GM10266 (cell line): ENCODE measurements around the gene MICAL2.

Source experiments
- DNase-seq: peaks from one replicate; pipeline ENCODE4 v3.0.0; 2012; ENCODE audit errors: extremely low spot score
- TF ChIP-seq, protein P1 (sequence below): IDR thresholded peaks from 2 replicates; pipeline ENCODE4 v1.5.1; 2012; ENCODE audit warnings: mild to moderate bottlenecking, low read depth; ENCODE audit not compliant: control insufficient read depth, insufficient read depth; ENCODE audit errors: missing control alignments

Gene MICAL2

DNA sequence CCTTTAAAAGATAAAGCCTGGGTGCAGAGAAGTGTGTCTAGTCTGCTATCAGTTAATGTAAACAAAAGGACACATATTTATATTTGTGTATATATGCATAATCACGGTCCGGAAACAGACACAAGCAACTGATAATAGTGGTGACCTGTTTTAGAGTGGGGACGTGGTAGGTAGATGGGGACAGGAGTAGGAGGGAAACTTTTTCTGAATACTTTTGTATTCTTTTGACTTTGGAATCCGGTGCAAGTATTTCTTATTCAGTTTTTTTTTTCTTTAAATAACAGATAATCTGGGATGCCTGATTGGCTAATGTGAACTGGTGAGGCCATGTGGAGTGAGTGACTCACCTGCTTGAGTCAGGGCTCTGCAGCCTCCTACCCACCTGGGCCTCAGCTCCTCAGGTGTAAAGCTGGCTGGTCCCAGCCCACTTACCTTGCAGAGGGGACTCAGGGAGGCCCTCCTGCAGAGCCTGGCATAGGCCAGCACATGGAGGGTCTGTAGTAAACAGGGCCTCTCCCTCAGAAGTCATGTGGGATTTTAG is 15.3 kb downstream of the MICAL2 start:
- DNase-seq, result no peak
- TF ChIP-seq, protein P1, sequence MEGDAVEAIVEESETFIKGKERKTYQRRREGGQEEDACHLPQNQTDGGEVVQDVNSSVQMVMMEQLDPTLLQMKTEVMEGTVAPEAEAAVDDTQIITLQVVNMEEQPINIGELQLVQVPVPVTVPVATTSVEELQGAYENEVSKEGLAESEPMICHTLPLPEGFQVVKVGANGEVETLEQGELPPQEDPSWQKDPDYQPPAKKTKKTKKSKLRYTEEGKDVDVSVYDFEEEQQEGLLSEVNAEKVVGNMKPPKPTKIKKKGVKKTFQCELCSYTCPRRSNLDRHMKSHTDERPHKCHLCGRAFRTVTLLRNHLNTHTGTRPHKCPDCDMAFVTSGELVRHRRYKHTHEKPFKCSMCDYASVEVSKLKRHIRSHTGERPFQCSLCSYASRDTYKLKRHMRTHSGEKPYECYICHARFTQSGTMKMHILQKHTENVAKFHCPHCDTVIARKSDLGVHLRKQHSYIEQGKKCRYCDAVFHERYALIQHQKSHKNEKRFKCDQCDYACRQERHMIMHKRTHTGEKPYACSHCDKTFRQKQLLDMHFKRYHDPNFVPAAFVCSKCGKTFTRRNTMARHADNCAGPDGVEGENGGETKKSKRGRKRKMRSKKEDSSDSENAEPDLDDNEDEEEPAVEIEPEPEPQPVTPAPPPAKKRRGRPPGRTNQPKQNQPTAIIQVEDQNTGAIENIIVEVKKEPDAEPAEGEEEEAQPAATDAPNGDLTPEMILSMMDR, result no peak

DNA sequence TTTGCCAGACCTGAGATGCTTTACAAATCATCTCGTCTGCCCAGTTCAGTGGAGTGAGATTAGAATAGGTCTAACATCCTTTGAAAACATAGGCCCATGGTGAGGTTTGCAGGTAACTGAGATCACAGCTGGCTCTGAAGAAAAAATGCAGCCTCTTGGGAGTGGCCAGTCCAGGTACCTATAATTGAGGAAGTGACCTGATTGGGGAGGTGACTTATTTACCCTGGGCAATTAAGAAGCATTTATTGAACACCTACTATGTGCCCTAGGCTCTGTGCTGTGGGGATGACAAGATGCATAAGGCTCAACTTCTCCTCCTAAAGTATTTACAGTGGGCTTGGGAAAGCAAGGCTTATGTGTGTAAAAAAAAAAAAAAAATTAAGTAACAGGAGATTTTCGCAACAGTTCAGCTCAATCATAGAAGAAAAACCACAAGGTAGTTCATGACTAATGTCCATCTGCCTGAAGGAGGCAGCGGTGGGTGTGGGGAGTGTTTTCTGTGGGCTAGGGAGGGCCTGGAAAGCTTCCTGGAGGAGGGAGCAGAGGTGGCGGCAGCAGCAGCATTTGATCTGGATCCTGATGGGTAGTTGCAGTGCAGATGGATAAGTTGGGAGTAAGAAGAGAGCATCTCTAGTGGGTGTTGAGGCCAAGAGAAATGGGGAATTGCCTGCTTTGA is 16.1 kb downstream of the MICAL2 start:
- DNase-seq, result no peak
- TF ChIP-seq, protein P1, result no peak

DNA sequence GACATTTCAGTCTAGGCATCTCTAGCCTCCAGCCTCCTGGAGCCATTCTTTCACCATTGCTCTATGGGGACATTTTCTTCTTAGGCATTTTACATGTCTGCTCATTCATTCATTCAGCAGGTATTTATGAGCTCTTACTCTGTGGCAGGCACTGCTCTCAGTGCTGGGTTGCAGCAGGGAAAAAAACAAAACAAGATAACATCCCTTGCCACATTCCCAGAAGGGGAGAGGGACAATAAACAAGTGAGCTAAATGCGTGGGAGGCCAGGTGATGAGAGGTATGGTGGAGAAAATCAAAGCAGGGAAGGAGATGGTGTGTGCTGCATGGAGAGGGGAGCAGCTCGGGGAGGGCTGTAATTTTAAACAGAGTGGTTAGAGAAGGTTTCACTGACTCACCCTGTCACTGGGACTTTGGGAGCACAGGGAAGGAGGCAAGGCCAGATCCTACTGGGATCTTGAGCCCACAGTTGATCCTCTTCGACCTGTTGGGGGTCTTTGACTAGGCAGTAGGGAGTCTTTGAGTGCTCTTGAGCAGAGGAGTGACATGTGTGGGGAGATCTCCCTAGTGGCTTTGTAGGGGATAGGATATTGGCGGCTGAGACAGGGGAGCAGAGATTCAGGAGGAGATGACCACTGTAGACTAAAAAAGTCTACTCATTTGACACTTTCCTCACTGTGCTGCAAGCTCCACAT is 17.0 kb downstream of the MICAL2 start:
- DNase-seq, result no peak
- TF ChIP-seq, protein P1, result no peak

DNA sequence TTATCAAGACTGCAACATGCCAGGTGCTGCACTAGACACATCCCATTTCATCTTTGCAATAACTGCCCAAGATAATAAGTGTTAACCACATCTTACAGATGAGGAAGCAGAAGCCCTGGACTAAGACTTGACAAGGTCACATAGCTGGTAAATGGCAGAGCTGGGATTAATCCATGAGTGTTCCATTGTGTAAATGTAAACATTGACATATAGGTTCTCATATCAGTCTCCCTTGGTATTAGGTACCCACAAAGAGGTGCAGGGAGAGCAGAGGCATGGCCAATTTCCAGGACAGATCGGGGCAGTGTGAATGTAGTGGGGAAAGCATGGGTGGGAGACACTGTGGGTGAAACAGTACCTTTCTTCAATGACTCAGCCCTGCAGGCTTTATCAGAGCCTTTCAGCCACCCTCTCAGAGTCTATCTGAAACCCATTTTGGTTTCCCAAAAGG is 17.9 kb downstream of the MICAL2 start:
- no peak for DNase-seq
- TF ChIP-seq, protein P1, result no peak

DNA sequence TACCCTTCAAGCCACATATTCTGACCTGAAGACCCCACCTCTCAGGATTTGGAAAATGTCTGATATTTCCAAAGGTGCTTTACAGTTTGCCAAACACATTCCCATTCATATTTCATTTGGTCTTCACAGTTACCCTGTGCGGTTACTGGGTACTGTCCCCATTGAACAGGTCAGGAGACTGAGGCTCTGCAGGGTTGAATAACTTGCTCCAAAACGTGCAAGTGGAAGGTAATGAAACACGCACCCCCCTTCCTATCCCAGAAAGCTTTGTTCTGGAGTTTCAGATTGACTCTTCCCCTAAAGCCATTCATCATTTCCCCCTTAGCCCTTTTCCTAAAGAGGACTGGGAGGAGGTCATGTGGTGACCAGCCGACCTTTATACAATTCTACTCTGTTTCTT is 18.8 kb downstream of the MICAL2 start:
- DNase-seq, result no peak

DNA sequence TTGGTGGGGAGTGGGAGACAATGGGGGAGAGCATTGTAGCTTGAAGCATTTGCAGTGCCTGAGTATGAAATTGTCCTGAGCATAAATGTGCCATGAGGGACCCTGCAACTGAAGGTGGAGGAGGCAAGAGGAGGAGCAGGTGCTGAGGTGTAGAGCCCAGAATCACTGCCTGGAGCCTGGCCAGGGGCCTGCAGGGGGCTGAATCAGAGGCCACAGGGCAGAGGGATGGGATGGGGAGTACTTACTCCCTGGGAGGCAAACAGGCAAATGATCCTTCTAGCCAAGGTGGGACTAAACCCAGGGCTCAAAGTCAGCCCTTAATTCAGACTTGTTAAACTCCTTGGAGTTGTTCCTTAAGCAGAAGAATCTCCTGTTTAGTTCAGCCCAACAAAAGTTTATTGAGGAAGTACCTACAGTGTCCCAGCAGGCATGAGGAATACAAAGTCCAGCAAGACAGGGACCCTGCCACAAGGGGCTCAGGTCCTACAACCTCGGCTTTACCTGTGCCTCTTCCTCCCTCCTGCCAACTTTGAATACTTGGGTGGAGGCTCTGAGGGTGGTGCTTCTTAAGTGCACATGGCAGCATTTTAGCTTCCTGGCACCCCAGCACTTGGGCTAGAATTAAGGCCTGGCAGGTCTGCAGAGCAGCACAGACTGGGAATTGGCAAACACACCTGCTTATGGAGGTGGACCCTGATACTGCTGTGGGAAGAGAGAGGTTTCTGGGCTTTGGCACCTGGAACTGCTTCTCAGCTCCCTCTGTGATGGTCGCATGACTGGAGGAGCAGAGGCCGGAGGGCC is 20.0 kb downstream of the MICAL2 start:
- TF ChIP-seq, protein P1, result no peak
- DNase-seq, result no peak

More for the DNA sequence above, 18.8 kb downstream of the MICAL2 start:
- TF ChIP-seq, protein P1, result no peak
